HG03103 (cell line): ENCODE results near the gene CCR1.

Experiments used
- ATAC-seq: cut with Tn5 transposase; IDR thresholded peaks from one replicate; pipeline ENCODE4 v1.9.1; 2021; ENCODE audit warnings: low read depth; ENCODE audit not compliant: unreplicated experiment

CCR1 gene

GRCh38 chr3:46208167-46208704 lies at the start of gene CCR1:
Gene CCR1 (minus strand): TSS chr3:46208313. CDS start chr3:46204313, 4,000 bp downstream.
- no peak for ATAC-seq

- ATAC-seq = no peak
Observed at GRCh38 chr3:46252980-46253379, 44.9 kb upstream of the CCR1 start.

- ATAC-seq = no peak
Observed at GRCh38 chr3:46245146-46245545, 37.0 kb upstream of the CCR1 start.

- ATAC-seq = no peak
Observed at GRCh38 chr3:46243560-46243959, 35.4 kb upstream of the CCR1 start.

GRCh38 chr3:46242120-46242519 lies 34.0 kb upstream of the CCR1 start, which contains the start of gene CCR3:
Gene CCR3 (plus strand): TSS chr3:46242460. CDS start chr3:46265159, 22,699 bp downstream.
- no peak for ATAC-seq

GRCh38 chr3:46239952-46240351 lies 31.8 kb upstream of the CCR1 start:
- ATAC-seq = no peak

- no peak for ATAC-seq
Observed at GRCh38 chr3:46239301-46239938, 31.3 kb upstream of the CCR1 start.

GRCh38 chr3:46238386-46238785 lies 30.3 kb upstream of the CCR1 start:
- ATAC-seq = no peak

- ATAC-seq = no peak
Observed at GRCh38 chr3:46236294-46237054, 28.4 kb upstream of the CCR1 start.

GRCh38 chr3:46235425-46235824 lies 27.3 kb upstream of the CCR1 start:
- ATAC-seq = no peak

GRCh38 chr3:46233194-46233593 lies 25.1 kb upstream of the CCR1 start:
- ATAC-seq = no peak

- ATAC-seq = no peak
Observed at GRCh38 chr3:46231323-46231722, 23.2 kb upstream of the CCR1 start.

GRCh38 chr3:46228260-46229242 lies 20.4 kb upstream of the CCR1 start:
- ATAC-seq = no peak

GRCh38 chr3:46222435-46223161 lies 14.5 kb upstream of the CCR1 start:
- ATAC-seq = no peak

- ATAC-seq = no peak
Observed at GRCh38 chr3:46221938-46222337, 13.8 kb upstream of the CCR1 start.

- no peak for ATAC-seq
Observed at GRCh38 chr3:46221391-46221790, 13.3 kb upstream of the CCR1 start.

- ATAC-seq = no peak
Observed at GRCh38 chr3:46218196-46218709, 10.1 kb upstream of the CCR1 start.

GRCh38 chr3:46215810-46216414 lies 7.8 kb upstream of the CCR1 start:
- no peak for ATAC-seq

- ATAC-seq = no peak
Observed at GRCh38 chr3:46214751-46215352, 6.7 kb upstream of the CCR1 start.
